GM12878 (cell line): ENCODE measurements around the gene CYP26A1. TPM values are rescaled to one million over a fixed set of nuclear protein-coding genes. Genes with fewer than 3 reads are reported as not detected.
"Not testable (repeated sequence)": the region's sequence is repeated elsewhere in the genome, so short reads cannot be mapped to it uniquely, and the experiment has no call there.

Source experiments
- ATAC-seq: fragments of 200-7000 bp; cut with Tn5 transposase; 3 replicates; pipeline ENCODE4 v1.9.1; 2020; ENCODE audit warnings: mild to moderate bottlenecking, moderate library complexity
- BruUV-seq: library from RNA; stranded (reverse); fragments of 400-500 nt; replicated peaks from 2 replicates; lab custom pipeline; 2021; lab: Mats Ljungman, UMichigan
- CTCF ChIA-PET: fragments of 300-600 bp; sonication (Branson Sonifier 250); formaldehyde crosslinking; extraction: SDS; loops from one replicate; lab custom pipeline; 2021; ENCODE audit warnings: inconsistent platforms; lab: Yijun Ruan, JAX
- POLR2A ChIA-PET: fragments of 350-600 bp; formaldehyde crosslinking; extraction: SDS; loops from one replicate; lab custom pipeline; 2021; ENCODE audit warnings: inconsistent platforms; lab: Charles Lee
- RAD21 ChIA-PET: fragments of 300-600 bp; sonication (Branson Sonifier 250); formaldehyde crosslinking; loops from one replicate; lab custom pipeline; 2023; ENCODE audit warnings: antibody characterized with exemption; ENCODE audit not compliant: unreplicated experiment; lab: Charles Lee
- SMC1A ChIA-PET: fragments of 300-600 bp; sonication (Branson Sonifier 250); formaldehyde crosslinking; loops from one replicate; lab custom pipeline; 2023; ENCODE audit not compliant: unreplicated experiment, uncharacterized antibody; lab: Charles Lee
- DNase-seq: peaks from one replicate; pipeline ENCODE4 v3.0.0-alpha.2; 2011; ENCODE audit warnings: low read depth, low spot score
- FAIRE-seq: peaks from 3 replicates; lab custom pipeline; 2011; peaks lifted over from hg19 to GRCh38; lab: Jason Lieb, UNC
- H2AFZ ChIP-seq: 2 replicates; pipeline ENCODE4 v1.6.0; 2011; ENCODE audit warnings: low read depth, low read length, control low read depth; ENCODE audit not compliant: control insufficient read depth
- H3K27ac ChIP-seq: 2 replicates; pipeline ENCODE4 v1.5.1; 2011; ENCODE audit warnings: control low read depth; ENCODE audit not compliant: control insufficient read depth, insufficient read depth
- H3K27me3 ChIP-seq, 2 experiments: replicated peaks in 1 of 2; 2 replicates each; pipeline versions ENCODE4 v1.6.0 to v1.6.1; 2011; ENCODE audit warnings: low read length in 1 of 2; ENCODE audit not compliant: control insufficient read depth in 2 of 2, insufficient read depth in 2 of 2
- H3K36me3 ChIP-seq, 2 experiments: 2 replicates each; pipeline ENCODE4 v1.5.1; 2011; ENCODE audit warnings: low read length in 1 of 2; ENCODE audit not compliant: control insufficient read depth in 2 of 2, insufficient read depth in 2 of 2
- H3K4me1 ChIP-seq: 2 replicates; pipeline ENCODE4 v1.6.1; 2011; ENCODE audit warnings: mild to moderate bottlenecking, low read length, moderate library complexity, mixed read lengths; ENCODE audit not compliant: control insufficient read depth, insufficient read depth
- H3K4me2 ChIP-seq: 2 replicates; pipeline ENCODE4 v1.6.0; 2011; ENCODE audit warnings: control low read depth; ENCODE audit not compliant: control insufficient read depth, insufficient read depth
- H3K4me3 ChIP-seq: fragments of 200-600 bp; sonication (generic); 2 replicates; pipeline ENCODE4 v1.5.1; 2016
- H3K79me2 ChIP-seq: 2 replicates; pipeline ENCODE4 v1.6.0; 2011; ENCODE audit warnings: low read length; ENCODE audit not compliant: control insufficient read depth, insufficient read depth
- H3K9ac ChIP-seq: 2 replicates; pipeline ENCODE4 v1.8.0; 2011; ENCODE audit warnings: low read length, control low read depth, mixed read lengths; ENCODE audit not compliant: control insufficient read depth, insufficient read depth
- H3K9me3 ChIP-seq: replicated peaks from 3 replicates; pipeline ENCODE4 v1.5.1; 2011; ENCODE audit warnings: mild to moderate bottlenecking, low read length; ENCODE audit not compliant: control insufficient read depth, insufficient read depth
- H4K20me1 ChIP-seq: 2 replicates; pipeline ENCODE4 v1.6.0; 2011; ENCODE audit not compliant: control insufficient read depth, insufficient read depth
- NRF1 ChIP-seq: conservative IDR thresholded peaks from 2 replicates; pipeline ENCODE4 v1.6.1; 2011; ENCODE audit warnings: mild to moderate bottlenecking, low read depth, low read length, improper control_type of control experiment
- ZNF207 ChIP-seq: fragments of 450-650 bp; IDR thresholded peaks from 2 replicates; pipeline ENCODE4 v1.6.1; 2014; ENCODE audit warnings: antibody characterized with exemption, mild to moderate bottlenecking, borderline replicate concordance
- WGBS: methylation state at CpG from one replicate; pipeline ENCODE4 v1.1.6; 2016; ENCODE audit warnings: low lambda C conversion rate; ENCODE audit not compliant: insufficient replicate concordance, insufficient coverage; ENCODE audit errors: missing lambda C conversion rate; 5-methylcytosine and 5-hydroxymethylcytosine counted together
- in situ Hi-C: fragments of 300-500 bp; cut with MboI; formaldehyde crosslinking; loops from 9 replicates; pipeline ENCODE4 v1.14.3; 2018; ENCODE audit warnings: mixed read lengths
- intact Hi-C: fragments of 100-400 bp; cut with micrococcal nuclease; formaldehyde crosslinking; loops from one replicate; pipeline ENCODE4 v1.14.2; 2022; ENCODE audit not compliant: unreplicated experiment
- polyA plus RNA-seq, 11 experiments: library from polyadenylated mRNA; depleted of rRNA in 4 of 11; unstranded in 6 of 11; stranded (reverse) in 5 of 11; fragments of >200 nt; fragmentation: Nextera tagmentation in 4 of 11; fragmentation: Illumina TruSeq in 1 of 11; extraction: Ambion mirVana in 4 of 11; extraction: Trizol in 1 of 11; gene quantifications; 1 replicate in 1 of 11; 2 replicates in 10 of 11; pipeline versions ENCODE4 v1.2.1 to v1.2.3, GENCODE V29; 2011 to 2016; ENCODE audit warnings: inconsistent platforms in 2 of 11, missing spikeins in 2 of 11, low read depth in 1 of 11
- total RNA-seq, 4 experiments: library from RNA; depleted of rRNA in 3 of 4; stranded (reverse); fragments of >200 nt in 3 of 4; fragmentation: Illumina TruSeq in 1 of 4; extraction: Trizol in 1 of 4; gene quantifications; 2 replicates each; pipeline versions ENCODE4 v1.2.1 to v1.2.3, GENCODE V29; 2013 to 2021

CYP26A1 gene
- total and polyA plus RNA-seq, 10 of the 15 experiments (the other 5 are each of a cell fraction or from before 2014, with no cell fraction given), result not detected

DNA sequence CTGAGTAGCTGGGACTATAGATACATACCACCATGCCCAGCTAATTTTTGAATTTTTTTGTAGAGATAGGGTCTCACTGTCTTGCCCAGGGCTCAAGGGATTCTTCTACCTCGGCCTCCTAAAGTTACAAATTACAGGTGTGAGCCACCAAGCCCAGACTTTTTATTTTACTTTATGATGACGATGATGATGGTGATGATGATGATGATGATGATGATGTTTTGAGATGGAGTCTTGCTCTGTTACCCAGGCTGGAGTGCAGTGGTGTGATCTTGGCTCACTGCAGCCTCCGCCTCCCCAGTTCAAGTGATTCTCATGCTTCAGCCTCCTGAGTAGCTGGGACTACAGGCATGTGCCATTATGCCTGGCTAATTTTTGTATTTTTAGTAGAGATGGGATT, 27.5 kb downstream of the CYP26A1 start:
- H3K27ac ChIP-seq, RAD21 ChIA-PET, BruUV-seq, H3K27me3 ChIP-seq, ATAC-seq, H4K20me1 ChIP-seq, H3K4me2 ChIP-seq, H3K9me3 ChIP-seq, H3K4me1 ChIP-seq, H3K4me3 ChIP-seq, POLR2A ChIA-PET, H3K79me2 ChIP-seq, H3K9ac ChIP-seq, H2AFZ ChIP-seq, H3K36me3 ChIP-seq, FAIRE-seq, in situ Hi-C loops, intact Hi-C loops, DNase-seq: not testable (repeated sequence)
- ChIA-PET CTCF (interaction anchor here (1.9 kb wide), 1 partner anchor 15 kb away, joined by 7 read pairs; no protein-coding TSS in a partner anchor), SMC1A (interaction anchor here (0.8 kb wide), 1 partner anchor 188 kb away, joined by 4 read pairs; no protein-coding TSS in a partner anchor)
- WGBS, result 43% methylated on average over 3 of the region's 3 CpGs

DNA sequence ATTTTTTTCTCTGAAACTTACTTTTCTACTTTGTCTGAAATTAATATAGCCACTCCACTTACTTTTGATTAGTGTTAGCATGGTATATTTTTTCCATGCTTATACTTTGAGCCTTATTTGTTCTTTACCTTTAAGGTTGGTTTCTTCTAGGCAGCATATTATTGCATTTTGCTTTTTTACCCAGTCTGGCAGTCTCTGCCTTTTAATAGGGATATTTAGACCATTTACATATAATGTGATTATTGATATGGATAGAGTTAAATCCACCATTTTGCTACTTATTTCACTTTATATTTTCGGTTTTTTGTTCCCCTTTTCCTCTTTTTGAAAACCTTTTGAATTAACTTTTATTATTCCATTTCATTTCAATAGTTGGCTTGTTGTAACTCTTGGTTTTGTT, 30.3 kb downstream of the CYP26A1 start:
- RAD21 ChIA-PET, result interaction anchor here (1.7 kb wide), 1 partner anchor 11 kb away, joined by 5 read pairs; no protein-coding TSS in a partner anchor
- POLR2A ChIA-PET, result no interaction called here
- Histone ChIP-seq H3K4me2 (no peak overlapping the region), H3K36me3 (no peaks in the 10 kb centered on the region), H3K4me1 (peaks cover 4% of the 10 kb centered on the region; the same call in 1 of the 2 replicates), H3K9ac (no peak overlapping the region), H3K79me2 (no peaks in the 10 kb centered on the region), H3K27me3 (no peaks in the 10 kb centered on the region), H3K9me3 (no peaks in the 10 kb centered on the region; the same call in 2 of the 3 replicates), H3K4me3 (no peak overlapping the region), H4K20me1 (no peaks in the 10 kb centered on the region), H3K27ac (no peak overlapping the region), H2AFZ (no peak overlapping the region)
- SMC1A ChIA-PET, result no interaction called here
- BruUV-seq, result no TSS peak
- TF ChIP-seq ZNF207, result no peak
- TF ChIP-seq NRF1, result no peak
- ATAC-seq (no peak), DNase-seq (no peak), FAIRE-seq (no peak)
- intact Hi-C loops (no loop called here), in situ Hi-C loops (no loop called here)
- CTCF ChIA-PET, result interaction anchor here (1.2 to 2.7 kb wide), 2 partner anchors 12 to 139 kb away, joined by 3 to 15 read pairs; no protein-coding TSS in a partner anchor
- WGBS, result 0% methylated on average over 1 of the region's 1 CpG
